HEK293 (cell line): ENCODE measurements around the gene KANSL3.

ENCODE experiments used
- ATF2 ChIP-seq: fragments of 450-650 bp; formaldehyde crosslinking; IDR thresholded peaks from 2 replicates; pipeline ENCODE4 v1.5.1; 2016; ENCODE audit warnings: missing biosample characterization, missing genetic modification characterization, low read depth
- CTCF ChIP-seq: fragments of 450-650 bp; formaldehyde crosslinking; IDR thresholded peaks from 2 replicates; pipeline ENCODE4 v1.5.1; 2016; ENCODE audit warnings: missing biosample characterization, missing genetic modification characterization
- IKZF3 ChIP-seq: fragments of 450-650 bp; IDR thresholded peaks from 2 replicates; pipeline ENCODE4 v1.5.0; 2018; ENCODE audit warnings: missing biosample characterization, mild to moderate bottlenecking, missing genetic modification characterization, moderate library complexity
- REST ChIP-seq: fragments of 450-650 bp; formaldehyde crosslinking; IDR thresholded peaks from 2 replicates; pipeline ENCODE4 v1.5.1; 2016; ENCODE audit warnings: missing biosample characterization, missing genetic modification characterization
- ZNF133 ChIP-seq: fragments of 450-650 bp; formaldehyde crosslinking; IDR thresholded peaks from 2 replicates; pipeline ENCODE4 v1.5.1; 2016; ENCODE audit warnings: missing biosample characterization, missing genetic modification characterization
- ZNF341 ChIP-seq: fragments of 450-650 bp; formaldehyde crosslinking; IDR thresholded peaks from 2 replicates; pipeline ENCODE4; 2016; ENCODE audit warnings: low read depth, missing biosample characterization, missing genetic modification characterization
- ZNF404 ChIP-seq: fragments of 450-650 bp; formaldehyde crosslinking; IDR thresholded peaks from 2 replicates; pipeline ENCODE4 v1.5.1; 2017; ENCODE audit warnings: missing biosample characterization, missing genetic modification characterization
- ZNF449 ChIP-seq: fragments of 450-650 bp; formaldehyde crosslinking; IDR thresholded peaks from 2 replicates; pipeline ENCODE4 v1.5.1; 2017; ENCODE audit warnings: missing biosample characterization, mild to moderate bottlenecking, missing genetic modification characterization, moderate library complexity
- ZNF518A ChIP-seq: fragments of 450-650 bp; formaldehyde crosslinking; conservative IDR thresholded peaks from 2 replicates; pipeline ENCODE4 v1.5.1; 2016; ENCODE audit warnings: low read depth, missing biosample characterization, missing genetic modification characterization
- ZNF791 ChIP-seq: fragments of 450-650 bp; formaldehyde crosslinking; IDR thresholded peaks from 2 replicates; pipeline ENCODE4 v1.5.1; 2016; ENCODE audit warnings: missing biosample characterization, missing genetic modification characterization
- ZSCAN18 ChIP-seq: fragments of 450-650 bp; formaldehyde crosslinking; IDR thresholded peaks from 2 replicates; pipeline ENCODE4 v1.5.1; 2016; ENCODE audit warnings: missing biosample characterization, missing genetic modification characterization

GRCh38 chr2:96680561-96681141 is 42.5 kb upstream of the KANSL3 start:
- no peak for TF ChIP-seq ZNF518A
- no peak for TF ChIP-seq CTCF (tag by site-specific recombination)
- TF ChIP-seq ZNF791 (tag by site-specific recombination), result no peak
- no peak for TF ChIP-seq ZSCAN18 (tag by site-specific recombination)
- TF ChIP-seq ZNF449, result no peak
- no peak for TF ChIP-seq ATF2 (tag by site-specific recombination)
- no peak for TF ChIP-seq REST
- no peak for TF ChIP-seq ZNF341
- no peak for TF ChIP-seq ZNF133 (tag by site-specific recombination)
- TF ChIP-seq ZNF404 (tag by site-specific recombination), result no peak
- TF ChIP-seq IKZF3, result no peak
